ENCODE data around the gene TAMM41.

DNA sequence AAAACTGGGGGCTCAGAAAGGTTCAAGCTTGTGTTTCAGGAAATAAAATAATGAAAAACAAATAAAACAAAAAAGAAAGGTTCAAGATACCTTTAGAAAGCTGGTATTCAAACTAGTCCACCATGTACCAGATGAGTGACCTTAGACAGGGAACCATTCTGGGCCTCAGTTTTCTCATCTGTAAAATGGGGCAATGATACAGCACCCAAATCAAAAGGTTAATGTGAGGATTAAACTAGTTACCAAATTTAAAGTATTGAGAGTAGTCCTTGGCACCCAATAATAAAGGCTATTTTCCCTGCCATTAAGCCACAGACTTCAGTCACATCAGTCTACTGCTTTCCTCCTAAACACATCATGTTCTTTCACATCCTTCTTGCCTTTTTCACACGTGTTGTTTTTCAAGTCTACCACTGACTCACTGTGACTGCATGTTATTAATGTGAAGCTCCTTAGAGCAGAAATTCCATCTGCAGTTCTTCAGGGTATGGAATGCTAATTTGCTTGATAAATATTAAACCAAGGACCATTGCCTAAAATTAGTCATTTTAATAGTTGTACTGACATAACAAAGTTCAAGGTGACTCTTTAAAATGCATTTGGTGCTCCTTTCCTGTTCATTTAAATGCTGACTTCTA is 19.9 kb downstream of the TAMM41 start:
- TF ChIP-seq, protein P1, sequence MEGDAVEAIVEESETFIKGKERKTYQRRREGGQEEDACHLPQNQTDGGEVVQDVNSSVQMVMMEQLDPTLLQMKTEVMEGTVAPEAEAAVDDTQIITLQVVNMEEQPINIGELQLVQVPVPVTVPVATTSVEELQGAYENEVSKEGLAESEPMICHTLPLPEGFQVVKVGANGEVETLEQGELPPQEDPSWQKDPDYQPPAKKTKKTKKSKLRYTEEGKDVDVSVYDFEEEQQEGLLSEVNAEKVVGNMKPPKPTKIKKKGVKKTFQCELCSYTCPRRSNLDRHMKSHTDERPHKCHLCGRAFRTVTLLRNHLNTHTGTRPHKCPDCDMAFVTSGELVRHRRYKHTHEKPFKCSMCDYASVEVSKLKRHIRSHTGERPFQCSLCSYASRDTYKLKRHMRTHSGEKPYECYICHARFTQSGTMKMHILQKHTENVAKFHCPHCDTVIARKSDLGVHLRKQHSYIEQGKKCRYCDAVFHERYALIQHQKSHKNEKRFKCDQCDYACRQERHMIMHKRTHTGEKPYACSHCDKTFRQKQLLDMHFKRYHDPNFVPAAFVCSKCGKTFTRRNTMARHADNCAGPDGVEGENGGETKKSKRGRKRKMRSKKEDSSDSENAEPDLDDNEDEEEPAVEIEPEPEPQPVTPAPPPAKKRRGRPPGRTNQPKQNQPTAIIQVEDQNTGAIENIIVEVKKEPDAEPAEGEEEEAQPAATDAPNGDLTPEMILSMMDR (IDR thresholded peaks at IDR 0.05), result no peak
- no peak for TF ChIP-seq ZFX (IDR thresholded peaks at IDR 0.05; ENCODE audit: borderline replicate concordance)
